ENCODE results near the gene RASSF7. TPM values are rescaled to one million over a fixed set of nuclear protein-coding genes. Genes with fewer than 3 reads are reported as not detected.
"Not testable (repeated sequence)": the region's sequence is repeated elsewhere in the genome, so short reads cannot be mapped to it uniquely, and the experiment has no call there.

RASSF7 gene
- polyA plus RNA-seq (2012; ENCODE audit: low read depth, missing spikeins), result 12.0 TPM

GRCh38 chr11:560305-561147, at the start of gene RASSF7, which contains the start of gene LMNTD2:
RASSF7 (plus strand) TSS chr11:560970; CDS start chr11:561769, 799 bp downstream.
LMNTD2 (minus strand) TSS chr11:560738; CDS start chr11:560716, 22 bp downstream.
- DNase-seq (ENCODE audit: insufficient read length, low spot score) (peak; percentile 100), FAIRE-seq (peak; percentile 99)
- TF ChIP-seq PAX5 (IDR thresholded peaks at IDR 0.05; ENCODE audit: insufficient read depth, low read length, severe bottlenecking) (no peak), POLR2A (IDR thresholded peaks at IDR 0.05; ENCODE audit: low read depth, low read length) (no peak), POLR2AphosphoS5 (IDR thresholded peaks at IDR 0.05; ENCODE audit: low read depth, low read length) (no peak), POU2F2 (IDR thresholded peaks at IDR 0.05; ENCODE audit: low read depth, low read length) (no peak), TAF1 (IDR thresholded peaks at IDR 0.05; ENCODE audit: low read depth, low read length) (no peak), SPI1 (IDR thresholded peaks at IDR 0.05; ENCODE audit: low read depth, low read length) (no peak)

- FAIRE-seq (no peak), DNase-seq (ENCODE audit: insufficient read length, low spot score) (no peak)
- TF ChIP-seq PAX5 (IDR thresholded peaks at IDR 0.05; ENCODE audit: insufficient read depth, low read length, severe bottlenecking), result no peak
- TF ChIP-seq SPI1 (IDR thresholded peaks at IDR 0.05; ENCODE audit: low read depth, low read length), result no peak
- no peak for TF ChIP-seq TAF1 (IDR thresholded peaks at IDR 0.05; ENCODE audit: low read depth, low read length)
- no peak for TF ChIP-seq POLR2AphosphoS5 (IDR thresholded peaks at IDR 0.05; ENCODE audit: low read depth, low read length)
- TF ChIP-seq POU2F2 (IDR thresholded peaks at IDR 0.05; ENCODE audit: low read depth, low read length), result no peak
- no peak for TF ChIP-seq POLR2A (IDR thresholded peaks at IDR 0.05; ENCODE audit: low read depth, low read length)
These were observed 47.8 kb upstream of the RASSF7 start for GRCh38 chr11:512761-513595.

- FAIRE-seq, result no peak
- no peak for DNase-seq (ENCODE audit: insufficient read length, low spot score)
- no peak for TF ChIP-seq POLR2A (IDR thresholded peaks at IDR 0.05; ENCODE audit: low read depth, low read length)
- TF ChIP-seq PAX5 (IDR thresholded peaks at IDR 0.05; ENCODE audit: insufficient read depth, low read length, severe bottlenecking), result no peak
- TF ChIP-seq TAF1 (IDR thresholded peaks at IDR 0.05; ENCODE audit: low read depth, low read length), result no peak
- TF ChIP-seq SPI1 (IDR thresholded peaks at IDR 0.05; ENCODE audit: low read depth, low read length), result no peak
- no peak for TF ChIP-seq POU2F2 (IDR thresholded peaks at IDR 0.05; ENCODE audit: low read depth, low read length)
- no peak for TF ChIP-seq POLR2AphosphoS5 (IDR thresholded peaks at IDR 0.05; ENCODE audit: low read depth, low read length)
These were observed 46.2 kb upstream of the RASSF7 start for GRCh38 chr11:514606-515005.

GRCh38 chr11:515131-515530, 45.6 kb upstream of the RASSF7 start:
- FAIRE-seq, result no peak
- DNase-seq (ENCODE audit: insufficient read length, low spot score), result no peak
- TF ChIP-seq POU2F2 (IDR thresholded peaks at IDR 0.05; ENCODE audit: low read depth, low read length), result no peak
- TF ChIP-seq TAF1 (IDR thresholded peaks at IDR 0.05; ENCODE audit: low read depth, low read length), result no peak
- TF ChIP-seq POLR2AphosphoS5 (IDR thresholded peaks at IDR 0.05; ENCODE audit: low read depth, low read length), result no peak
- no peak for TF ChIP-seq SPI1 (IDR thresholded peaks at IDR 0.05; ENCODE audit: low read depth, low read length)
- no peak for TF ChIP-seq POLR2A (IDR thresholded peaks at IDR 0.05; ENCODE audit: low read depth, low read length)
- TF ChIP-seq PAX5 (IDR thresholded peaks at IDR 0.05; ENCODE audit: insufficient read depth, low read length, severe bottlenecking), result no peak

- FAIRE-seq (no peak), DNase-seq (ENCODE audit: insufficient read length, low spot score) (no peak)
- TF ChIP-seq POU2F2 (IDR thresholded peaks at IDR 0.05; ENCODE audit: low read depth, low read length) (no peak), SPI1 (IDR thresholded peaks at IDR 0.05; ENCODE audit: low read depth, low read length) (no peak), PAX5 (IDR thresholded peaks at IDR 0.05; ENCODE audit: insufficient read depth, low read length, severe bottlenecking) (no peak), POLR2A (IDR thresholded peaks at IDR 0.05; ENCODE audit: low read depth, low read length) (no peak), POLR2AphosphoS5 (IDR thresholded peaks at IDR 0.05; ENCODE audit: low read depth, low read length) (no peak), TAF1 (IDR thresholded peaks at IDR 0.05; ENCODE audit: low read depth, low read length) (no peak)
These were observed 44.4 kb upstream of the RASSF7 start for GRCh38 chr11:516400-516799.

- not testable (repeated sequence) for FAIRE-seq; DNase-seq (ENCODE audit: insufficient read length, low spot score)
These were observed 43.7 kb upstream of the RASSF7 start for GRCh38 chr11:516918-517685.

- FAIRE-seq (peak; percentile 89), DNase-seq (ENCODE audit: insufficient read length, low spot score) (peak; percentile 94)
- TF ChIP-seq POLR2AphosphoS5 (IDR thresholded peaks at IDR 0.05; ENCODE audit: low read depth, low read length) (no peak), POU2F2 (IDR thresholded peaks at IDR 0.05; ENCODE audit: low read depth, low read length) (no peak), SPI1 (IDR thresholded peaks at IDR 0.05; ENCODE audit: low read depth, low read length) (no peak), TAF1 (IDR thresholded peaks at IDR 0.05; ENCODE audit: low read depth, low read length) (no peak), POLR2A (IDR thresholded peaks at IDR 0.05; ENCODE audit: low read depth, low read length) (no peak), PAX5 (IDR thresholded peaks at IDR 0.05; ENCODE audit: insufficient read depth, low read length, severe bottlenecking) (no peak)
These were observed 42.1 kb upstream of the RASSF7 start for GRCh38 chr11:518463-519202.

GRCh38 chr11:520428-521176, 40.2 kb upstream of the RASSF7 start:
- TF ChIP-seq TAF1 (IDR thresholded peaks at IDR 0.05; ENCODE audit: low read depth, low read length) (no peak), SPI1 (IDR thresholded peaks at IDR 0.05; ENCODE audit: low read depth, low read length) (no peak), PAX5 (IDR thresholded peaks at IDR 0.05; ENCODE audit: insufficient read depth, low read length, severe bottlenecking) (no peak), POLR2A (IDR thresholded peaks at IDR 0.05; ENCODE audit: low read depth, low read length) (no peak), POLR2AphosphoS5 (IDR thresholded peaks at IDR 0.05; ENCODE audit: low read depth, low read length) (no peak), POU2F2 (IDR thresholded peaks at IDR 0.05; ENCODE audit: low read depth, low read length) (no peak)
- DNase-seq (ENCODE audit: insufficient read length, low spot score), result no peak
- FAIRE-seq, result no peak

All from GM12891 (cell line).